H1 (cell line): ENCODE results near the gene PRSS53. TPM values are rescaled to one million over a fixed set of nuclear protein-coding genes. Genes with fewer than 3 reads are reported as not detected.

Experiments
- CTCF ChIA-PET: fragments of 300-600 bp; sonication (Branson Sonifier 250); formaldehyde crosslinking; loops from one replicate; lab custom pipeline; 2021; ENCODE audit not compliant: partially characterized antibody; lab: Charles Lee
- POLR2A ChIA-PET: fragments of 300-600 bp; sonication (Branson Sonifier 250); formaldehyde crosslinking; loops from one replicate; lab custom pipeline; 2021; ENCODE audit warnings: inconsistent platforms; ENCODE audit not compliant: partially characterized antibody; lab: Charles Lee
- DNase-seq, 2 experiments: peaks; one replicate each; pipeline versions ENCODE4 v3.0.0 to v3.0.0-alpha.2; 2010 to 2022; ENCODE audit warnings: low spot score in 2 of 2, low read depth in 1 of 2, mixed read lengths in 1 of 2
- FAIRE-seq: peaks from 2 replicates; lab custom pipeline; 2011; peaks lifted over from hg19 to GRCh38; lab: Jason Lieb, UNC
- H2AFZ ChIP-seq: 2 replicates; pipeline ENCODE4 v1.8.1; 2012; ENCODE audit warnings: low read length, inconsistent platforms
- H2AK5ac ChIP-seq: 2 replicates; pipeline ENCODE4 v1.6.1; 2013; ENCODE audit warnings: low read depth, low read length
- H2BK120ac ChIP-seq: replicated peaks from 2 replicates; pipeline ENCODE3; 2013; ENCODE audit warnings: low read depth, low read length, inconsistent platforms
- H2BK12ac ChIP-seq: 2 replicates; pipeline ENCODE4 v1.6.1; 2013; ENCODE audit warnings: low read depth, low read length
- H2BK15ac ChIP-seq: 2 replicates; pipeline ENCODE4 v1.6.1; 2013; ENCODE audit warnings: low read length
- H2BK20ac ChIP-seq: 2 replicates; pipeline ENCODE4 v1.6.1; 2013; ENCODE audit warnings: low read length
- H2BK5ac ChIP-seq: 2 replicates; pipeline ENCODE4 v1.6.1; 2013; ENCODE audit warnings: low read depth, low read length
- H3K14ac ChIP-seq: 2 replicates; pipeline ENCODE4 v1.6.1; 2013; ENCODE audit warnings: inconsistent platforms; ENCODE audit not compliant: insufficient read length
- H3K18ac ChIP-seq: 2 replicates; pipeline ENCODE4 v1.6.1; 2013; ENCODE audit warnings: low read length; ENCODE audit errors: extremely low read depth
- H3K23ac ChIP-seq: 2 replicates; pipeline ENCODE4 v1.6.1; 2013; ENCODE audit warnings: inconsistent platforms; ENCODE audit not compliant: insufficient read length
- H3K23me2 ChIP-seq: 2 replicates; pipeline ENCODE4 v1.6.1; 2013; ENCODE audit warnings: low read depth, low read length
- H3K27ac ChIP-seq: 2 replicates; pipeline ENCODE4 v1.6.1; 2011; ENCODE audit warnings: low read depth, low read length, inconsistent platforms
- H3K27me3 ChIP-seq, 4 experiments: replicated peaks in 1 of 4; 1 replicate in 1 of 4; 2 replicates in 3 of 4; pipeline versions ENCODE4 v1.6.1 to v1.8.1; 2011 to 2013; ENCODE audit warnings: low read length in 3 of 4, mild to moderate bottlenecking in 3 of 4, inconsistent platforms in 2 of 4, mixed read lengths in 2 of 4, moderate library complexity in 1 of 4; ENCODE audit not compliant: control insufficient read depth in 3 of 4, insufficient read depth in 3 of 4; ENCODE audit errors: extremely low read depth in 1 of 4
- H3K36me3 ChIP-seq, 4 experiments: 2 replicates each; pipeline versions ENCODE4 v1.6.1 to v1.8.1; 2011 to 2013; ENCODE audit warnings: mild to moderate bottlenecking in 4 of 4, low read length in 3 of 4, moderate library complexity in 2 of 4, control low read depth in 1 of 4, inconsistent platforms in 1 of 4; ENCODE audit not compliant: insufficient read depth in 4 of 4, control insufficient read depth in 2 of 4
- H3K4ac ChIP-seq: replicated peaks from 2 replicates; pipeline ENCODE3; 2013; ENCODE audit warnings: low read length, low read depth, mixed read lengths, inconsistent platforms; ENCODE audit not compliant: insufficient read length
- H3K4me1 ChIP-seq, 4 experiments: replicated peaks in 1 of 4; 1 replicate in 1 of 4; 2 replicates in 3 of 4; pipeline versions ENCODE4 v1.6.1 to v1.8.1; 2011 to 2013; ENCODE audit warnings: low read length in 3 of 4, inconsistent platforms in 2 of 4, mixed read lengths in 1 of 4; ENCODE audit not compliant: insufficient read depth in 4 of 4, control insufficient read depth in 3 of 4
- H3K4me2 ChIP-seq, 2 experiments: 2 replicates each; pipeline versions ENCODE4 v1.6.1 to v1.8.1; 2011 to 2013; ENCODE audit warnings: low read depth in 2 of 2, low read length in 2 of 2, control low read depth in 1 of 2, inconsistent platforms in 1 of 2, mild to moderate bottlenecking in 1 of 2; ENCODE audit not compliant: insufficient read depth in 1 of 2
- H3K4me3 ChIP-seq, 4 experiments: fragments of 200-600, 300-600 bp in 1 of 4; sonication (generic), shearing (Covaris generic), sonication (Bioruptor Twin) in 1 of 4; 2 replicates each; pipeline versions ENCODE4 v1.5.1 to v1.8.1; 2011 to 2016; ENCODE audit warnings: low read length in 4 of 4, low read depth in 3 of 4, control low read depth in 2 of 4, inconsistent platforms in 2 of 4, mild to moderate bottlenecking in 2 of 4, mixed read lengths in 1 of 4, moderate library complexity in 1 of 4; ENCODE audit not compliant: insufficient read depth in 2 of 4; ENCODE audit errors: extremely low read depth in 1 of 4
- H3K56ac ChIP-seq: replicated peaks from 2 replicates; pipeline ENCODE3; 2013; ENCODE audit warnings: low read depth, mild to moderate bottlenecking, mixed read lengths, low read length, inconsistent platforms; ENCODE audit not compliant: insufficient read length
- H3K79me1 ChIP-seq: 2 replicates; pipeline ENCODE4 v1.6.1; 2013; ENCODE audit warnings: low read depth, low read length, control low read depth
- H3K79me2 ChIP-seq, 2 experiments: 2 replicates each; pipeline versions ENCODE4 v1.6.1 to v1.8.1; 2012 to 2013; ENCODE audit warnings: low read length in 2 of 2, mild to moderate bottlenecking in 2 of 2, inconsistent platforms in 1 of 2; ENCODE audit not compliant: insufficient read depth in 2 of 2, control insufficient read depth in 1 of 2
- H3K9ac ChIP-seq, 4 experiments: replicated peaks in 1 of 4; 1 replicate in 1 of 4; 2 replicates in 3 of 4; pipeline versions ENCODE4 v1.6.1 to v1.8.1; 2011 to 2013; ENCODE audit warnings: low read depth in 3 of 4, low read length in 3 of 4, control low read depth in 2 of 4, mild to moderate bottlenecking in 2 of 4, moderate library complexity in 2 of 4, inconsistent platforms in 1 of 4; ENCODE audit errors: extremely low read depth in 1 of 4
- H3K9me3 ChIP-seq, 2 experiments: 2 replicates each; pipeline versions ENCODE4 v1.6.1 to v1.8.1; 2012 to 2013; ENCODE audit warnings: mild to moderate bottlenecking in 2 of 2, moderate library complexity in 2 of 2, control low read depth in 1 of 2, inconsistent platforms in 1 of 2, low read depth in 1 of 2, low read length in 1 of 2, mixed read lengths in 1 of 2; ENCODE audit not compliant: insufficient read depth in 2 of 2
- H4K20me1 ChIP-seq, 2 experiments: replicated peaks in 1 of 2; 2 replicates each; pipeline versions ENCODE3 to v1.8.1; 2011 to 2013; ENCODE audit warnings: inconsistent platforms in 2 of 2, low read length in 2 of 2, mild to moderate bottlenecking in 1 of 2; ENCODE audit not compliant: insufficient read depth in 2 of 2, control insufficient read depth in 1 of 2
- H4K5ac ChIP-seq: 2 replicates; pipeline ENCODE4 v1.6.1; 2013; ENCODE audit warnings: low read length, low read depth, mixed read lengths, inconsistent platforms; ENCODE audit not compliant: insufficient read length
- H4K8ac ChIP-seq: 2 replicates; pipeline ENCODE4 v1.8.0; 2013; ENCODE audit warnings: mild to moderate bottlenecking, moderate library complexity, low read length, inconsistent platforms; ENCODE audit not compliant: insufficient read depth; ENCODE audit errors: extremely low read depth
- H4K91ac ChIP-seq: replicated peaks from 2 replicates; pipeline ENCODE3; 2013; ENCODE audit warnings: low read length, mixed read lengths, inconsistent platforms; ENCODE audit not compliant: insufficient read length
- CBX8 ChIP-seq: fragments of 300-800, 300-1000 bp; sonication (generic); IDR thresholded peaks from 2 replicates; pipeline ENCODE4 v1.7.1; 2016; ENCODE audit warnings: low read depth, low read length, borderline replicate concordance
- CHD1 ChIP-seq: IDR thresholded peaks from 2 replicates; pipeline ENCODE4 v1.6.1; 2012; ENCODE audit warnings: low read depth, low read length, improper control_type of control experiment
- POLR2AphosphoS5 ChIP-seq: IDR thresholded peaks from 2 replicates; pipeline ENCODE4 v1.6.1; 2011; ENCODE audit warnings: low read depth, low read length
- POU5F1 ChIP-seq: IDR thresholded peaks from 2 replicates; pipeline ENCODE4 v1.6.1; 2011; ENCODE audit warnings: low read depth, mild to moderate bottlenecking, low read length, moderate library complexity
- SP2 ChIP-seq: IDR thresholded peaks from 2 replicates; pipeline ENCODE4 v1.6.1; 2012; ENCODE audit warnings: mild to moderate bottlenecking, low read length, inconsistent platforms
- TAF1 ChIP-seq: IDR thresholded peaks from 2 replicates; pipeline ENCODE4 v1.6.1; 2011; ENCODE audit warnings: mild to moderate bottlenecking, low read depth, low read length
- WGBS, 2 experiments: shearing (Covaris generic) in 1 of 2; methylation state at CpG; one replicate each; pipeline versions ENCODE4 v1.1.6 to v1.1.7; 2013 to 2015; ENCODE audit warnings: low lambda C conversion rate in 2 of 2, mixed read lengths in 2 of 2, inconsistent platforms in 1 of 2, low coverage in 1 of 2, missing lambda C conversion rate in 1 of 2; ENCODE audit not compliant: insufficient replicate concordance in 2 of 2, insufficient coverage in 1 of 2, insufficient read length in 1 of 2; ENCODE audit errors: extremely low coverage in 1 of 2, missing lambda C conversion rate in 1 of 2; 5-methylcytosine and 5-hydroxymethylcytosine counted together
- polyA plus RNA-seq, 7 experiments: library from polyadenylated mRNA; depleted of rRNA in 3 of 7; stranded (reverse) in 5 of 7; unstranded in 2 of 7; fragments of >200 nt in 5 of 7; fragments of 200-250 nt in 2 of 7; gene quantifications; 1 replicate in 5 of 7; 2 replicates in 1 of 7; 4 replicates in 1 of 7; pipeline versions ENCODE4 v1.2.1 to v1.2.3, GENCODE V29; 2011 to 2013; ENCODE audit warnings: missing spikeins in 2 of 7, mixed read lengths in 2 of 7
- total RNA-seq: library from RNA; stranded (reverse); fragmentation: NEBNext Ultra II Directional; extraction: Animal tissue kit (Norgen Biotek cat#: 25700); gene quantifications from 2 replicates; pipeline ENCODE4 v1.2.1, GENCODE V29; 2021
- TF ChIP-seq, protein P1 (sequence below): IDR thresholded peaks from 2 replicates; pipeline ENCODE4 v1.6.1; 2012; ENCODE audit warnings: inconsistent platforms

PRSS53 gene
- total and polyA plus RNA-seq, 2 of the 8 experiments (the other 6 are each of a cell fraction or from before 2014, with no cell fraction given) = 1.7 to 2.6 TPM

- no peak overlapping the region for H2BK20ac ChIP-seq
- no peak overlapping the region for H2BK120ac ChIP-seq
- H4K8ac ChIP-seq = no peak overlapping the region
- H2AK5ac ChIP-seq = no peak overlapping the region
- H4K91ac ChIP-seq = no peak overlapping the region
- H2AFZ ChIP-seq = no peak overlapping the region
- H3K79me2 ChIP-seq = peaks cover 3 to 16% of the 10 kb centered on the region in 2 experiments; a peak in 3 of 4 replicates
- no peak overlapping the region for H3K56ac ChIP-seq
- H2BK15ac ChIP-seq = no peak overlapping the region
- no peak for DNase-seq
- no peak overlapping the region for H3K4me3 ChIP-seq
- no peak overlapping the region for H3K9ac ChIP-seq
- peaks cover 0 to 3% of the 10 kb centered on the region in 2 experiments for H4K20me1 ChIP-seq
- POLR2A ChIA-PET = interaction anchor here (1.5 to 29.9 kb wide), 5 partner anchors 13 to 69 kb away, joined by 3 to 713 read pairs (median 10); partner anchors contain the start of genes PRSS36, PRSS8 and VKORC1
- H3K36me3 ChIP-seq = peaks cover 2 to 18% (median 12%) of the 10 kb centered on the region in 4 experiments; a peak in 5 of 8 replicates
- no peak overlapping the region for H2BK5ac ChIP-seq
- no peaks in the 10 kb centered on the region for H3K9me3 ChIP-seq
- FAIRE-seq = no peak
- no peak overlapping the region for H3K18ac ChIP-seq
- no peak overlapping the region for H3K23ac ChIP-seq
- H3K4ac ChIP-seq = no peak overlapping the region
- no peaks in the 10 kb centered on the region for H3K27me3 ChIP-seq
- H3K14ac ChIP-seq = no peak overlapping the region
- WGBS, 2 experiments = 92% methylated on average over 8 of the region's 8 CpGs; no CpG with 5 or more reads in 1 of the 2 experiments
- no peak overlapping the region for H2BK12ac ChIP-seq
- H3K79me1 ChIP-seq = peaks cover 8% of the 10 kb centered on the region
- H4K5ac ChIP-seq = no peak overlapping the region
- TF ChIP-seq CBX8 (no peak), POU5F1 (no peak), POLR2AphosphoS5 (no peak), TAF1 (no peak), CHD1 (no peak), SP2 (no peak)
- TF ChIP-seq, protein P1, sequence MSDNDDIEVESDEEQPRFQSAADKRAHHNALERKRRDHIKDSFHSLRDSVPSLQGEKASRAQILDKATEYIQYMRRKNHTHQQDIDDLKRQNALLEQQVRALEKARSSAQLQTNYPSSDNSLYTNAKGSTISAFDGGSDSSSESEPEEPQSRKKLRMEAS = no peak
- H3K27ac ChIP-seq = no peak overlapping the region
- CTCF ChIA-PET = interaction anchor here (1.2 to 1.3 kb wide), 2 partner anchors 14 to 132 kb away, joined by 3 read pairs; no protein-coding TSS in a partner anchor
- peaks cover 0 to 4% (median 2%) of the 10 kb centered on the region in 4 experiments; a peak in 3 of 7 replicates for H3K4me1 ChIP-seq
- peaks cover 6% of the 10 kb centered on the region for H3K23me2 ChIP-seq
- H3K4me2 ChIP-seq = no peak overlapping the region
Measured at GRCh38 chr16:31114468-31114867, 25.7 kb upstream of the PRSS53 start.
